Colonic mucosa (tissue), 4 donors: Measurements from ENCODE around the gene EVI5L. TPM values are rescaled to one million over a fixed set of nuclear protein-coding genes. Genes with fewer than 3 reads are reported as not detected.
"Not testable (repeated sequence)": the region's sequence is repeated elsewhere in the genome, so short reads cannot be mapped to it uniquely, and the experiment has no call there.

ENCODE experiments used
- DNase-seq: peaks from one replicate; pipeline ENCODE4 v3.0.0-alpha.2; 2020
- H3K27ac ChIP-seq: fragments of 200-600 bp; one replicate; pipeline ENCODE4 v1.8.0; 2021
- H3K27me3 ChIP-seq: fragments of 200-600 bp; one replicate; pipeline ENCODE4 v1.8.0; 2021
- H3K36me3 ChIP-seq: fragments of 200-600 bp; one replicate; pipeline ENCODE4 v1.8.0; 2021
- H3K4me1 ChIP-seq: fragments of 200-600 bp; one replicate; pipeline ENCODE4 v1.8.0; 2021; ENCODE audit warnings: mild to moderate bottlenecking
- H3K4me3 ChIP-seq: fragments of 200-600 bp; one replicate; pipeline ENCODE4 v1.8.0; 2021
- H3K9ac ChIP-seq, 2 donors: one replicate each; pipeline ENCODE4 v1.7.0; 2013; ENCODE audit warnings: control low read depth in 2 of 2, low read depth in 2 of 2, low read length in 2 of 2
- H3K9me3 ChIP-seq: fragments of 200-600 bp; one replicate; pipeline ENCODE4 v1.8.0; 2021
- CTCF ChIP-seq: fragments of 200-600 bp; IDR thresholded peaks from one replicate; pipeline ENCODE4 v1.8.0; 2022; ENCODE audit warnings: antibody characterized with exemption, mild to moderate bottlenecking
- intact Hi-C: fragments of 100-400 bp; cut with DNase I; formaldehyde crosslinking; loops from one replicate; pipeline ENCODE4 v1.14.1; 2022
- total RNA-seq, 2 donors: library from RNA; stranded (reverse); fragmentation: NEBNext Ultra II Directional in 1 of 2; extraction: Animal tissue kit (Norgen Biotek cat#: 25700) in 1 of 2; gene quantifications; one replicate each; pipeline ENCODE4 v1.2.1, GENCODE V29; 2021
- donor health status: healthy.
- donor health status: DM: no; HTN: no; CAD: no.
- donor health status: DM: no; HTN: no; CAD: no.

EVI5L gene
- total RNA-seq, 2 donors from 2014 or later, result 10.6 to 12.0 TPM

- DNase-seq, result no peak
- Histone ChIP-seq H3K27me3 (peaks cover 5% of the 10 kb centered on the region), H3K27ac (no peak overlapping the region), H3K9ac (no peak overlapping the region), H3K36me3 (no peaks in the 10 kb centered on the region), H3K4me3 (no peak overlapping the region), H3K9me3 (no peaks in the 10 kb centered on the region), H3K4me1 (peaks cover 8% of the 10 kb centered on the region)
- TF ChIP-seq CTCF, result no peak
- intact Hi-C loops, result no loop called here
Measured at GRCh38 chr19:7885818-7886217, 55.8 kb downstream of the EVI5L start.

GRCh38 chr19:7887408-7888144, 57.6 kb downstream of the EVI5L start:
- intact Hi-C loops, result no loop called here
- H3K4me3 ChIP-seq, result no peak overlapping the region
- H3K36me3 ChIP-seq, result no peaks in the 10 kb centered on the region
- TF ChIP-seq CTCF, result no peak
- no peaks in the 10 kb centered on the region for H3K9me3 ChIP-seq
- no peak for DNase-seq
- no peak overlapping the region for H3K9ac ChIP-seq
- peaks cover 8% of the 10 kb centered on the region for H3K4me1 ChIP-seq
- no peak overlapping the region for H3K27ac ChIP-seq
- H3K27me3 ChIP-seq, result peaks cover 5% of the 10 kb centered on the region

DNA sequence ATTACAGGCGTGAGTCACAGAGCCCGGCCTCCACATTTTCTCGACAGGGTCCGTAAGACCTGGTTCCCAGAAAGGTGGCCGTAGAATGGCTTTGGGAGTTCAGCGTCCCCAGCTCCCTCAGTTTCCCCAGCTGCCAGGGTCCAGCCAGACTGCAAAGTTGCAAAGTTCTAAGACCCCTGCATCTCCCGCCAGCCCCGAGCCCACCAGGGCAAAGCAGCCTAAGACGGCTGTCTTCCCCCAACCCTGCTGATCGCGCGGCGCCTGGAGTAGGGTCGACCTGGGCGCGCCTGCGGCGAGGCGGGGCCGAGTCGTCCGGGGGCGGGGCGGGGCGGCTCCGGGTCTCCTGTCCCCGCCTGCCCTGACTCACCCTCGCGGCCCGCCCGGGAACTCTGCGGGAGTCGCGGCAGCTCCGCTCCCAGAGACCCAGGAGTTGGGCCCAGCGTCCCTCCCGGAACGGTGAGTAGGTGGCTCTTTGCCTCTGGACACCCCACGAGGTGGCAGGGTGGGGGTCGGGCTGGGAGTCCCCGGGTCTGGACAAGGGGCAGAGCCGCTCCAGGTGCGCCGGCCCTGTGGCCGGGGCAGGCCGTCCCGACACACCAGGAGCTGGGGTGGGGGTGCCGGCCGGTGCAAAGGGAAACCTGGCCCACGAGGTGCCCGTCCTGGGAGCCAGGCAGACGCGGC, 58.3 kb downstream of the EVI5L start, which contains the start of gene LRRC8E:
LRRC8E (plus strand) TSS at position 366 of the 681 bp plus-strand sequence. CDS start 7,094 bp downstream, outside the sequence.
- Histone ChIP-seq H3K9ac (peak within 1 kb of the TSS; percentile 34 to 58), H3K4me3 (peak within 1 kb of the TSS; percentile 53), H3K9me3 (no peaks in the 10 kb centered on the region), H3K27ac (no peak within 1 kb of the TSS), H3K27me3 (peaks cover 5% of the 10 kb centered on the region), H3K36me3 (no peaks in the 10 kb centered on the region), H3K4me1 (peaks cover 8% of the 10 kb centered on the region)
- TF ChIP-seq CTCF, result no peak
- DNase-seq, result peak; percentile 77
- intact Hi-C loops, result no loop called here

GRCh38 chr19:7888826-7889217, 58.8 kb downstream of the EVI5L start:
- intact Hi-C loops, result no loop called here
- H3K9me3 ChIP-seq, result no peaks in the 10 kb centered on the region
- peaks cover 5% of the 10 kb centered on the region for H3K27me3 ChIP-seq
- H3K9ac ChIP-seq, result peak overlapping the region; percentile 34 to 58
- H3K4me3 ChIP-seq, result peak overlapping the region; percentile 53
- TF ChIP-seq CTCF, result no peak
- DNase-seq, result no peak
- H3K36me3 ChIP-seq, result no peaks in the 10 kb centered on the region
- no peak overlapping the region for H3K27ac ChIP-seq
- H3K4me1 ChIP-seq, result peaks cover 8% of the 10 kb centered on the region

DNA sequence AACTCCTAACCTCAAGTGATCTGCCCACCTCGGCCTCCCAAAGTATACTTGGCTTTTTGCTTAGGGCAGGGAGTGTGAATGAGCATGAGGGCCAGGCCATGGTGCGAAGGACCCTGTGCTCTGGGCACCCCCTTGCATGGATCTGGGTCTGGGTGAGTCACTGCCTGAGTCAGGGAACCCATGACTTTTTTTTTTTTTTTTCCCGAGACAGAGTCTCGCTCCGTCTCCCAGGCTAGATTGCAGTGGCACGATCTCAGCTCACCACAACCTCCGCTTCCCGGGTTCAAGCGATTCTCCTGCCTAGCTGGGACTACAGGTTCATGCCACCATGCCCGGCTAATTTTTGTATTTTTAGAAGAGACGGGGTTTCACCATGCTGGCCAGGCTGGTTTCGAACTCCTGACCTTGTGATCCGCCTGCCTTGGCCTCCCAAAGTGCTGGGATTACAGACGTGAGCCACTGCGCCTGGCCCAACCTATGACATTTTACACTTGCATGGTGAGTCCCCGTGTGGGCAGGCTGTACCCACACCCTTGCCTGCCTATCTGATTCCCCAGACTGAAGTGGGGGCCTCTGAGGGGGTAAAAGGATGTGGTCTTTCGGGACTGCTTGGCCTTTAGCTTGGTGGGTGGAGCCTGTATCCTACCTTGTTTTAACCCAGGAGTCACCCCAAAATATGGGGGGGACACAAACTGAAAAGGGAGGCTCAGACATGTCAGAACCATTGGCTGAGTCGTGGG, 63.5 kb downstream of the EVI5L start:
- H3K27me3 ChIP-seq, H3K4me3 ChIP-seq, H3K27ac ChIP-seq, H3K9me3 ChIP-seq, intact Hi-C loops, H3K36me3 ChIP-seq, DNase-seq, H3K9ac ChIP-seq, H3K4me1 ChIP-seq: not testable (repeated sequence)
